Measurements from ENCODE around the gene PRKAG2.
"Not testable (repeated sequence)": the region's sequence is repeated elsewhere in the genome, so short reads cannot be mapped to it uniquely, and the experiment has no call there.

PRKAG2 gene

GRCh38 chr7:151832138-151832537 is 44.8 kb downstream of the PRKAG2 start:
- no peak for DNase-seq

- no peak for DNase-seq
Observed at GRCh38 chr7:151831606-151832005, 45.3 kb downstream of the PRKAG2 start.

GRCh38 chr7:151830121-151830830 is 46.6 kb downstream of the PRKAG2 start:
- no peak for DNase-seq

- no peak for DNase-seq
Observed at GRCh38 chr7:151829707-151830106, 47.2 kb downstream of the PRKAG2 start.

GRCh38 chr7:151827620-151828019 is 49.3 kb downstream of the PRKAG2 start:
- no peak for DNase-seq

GRCh38 chr7:151826316-151826715 is 50.6 kb downstream of the PRKAG2 start:
- not testable (repeated sequence) for DNase-seq

GRCh38 chr7:151825721-151826120 is 51.2 kb downstream of the PRKAG2 start:
- no peak for DNase-seq

GRCh38 chr7:151824373-151824933 is 52.5 kb downstream of the PRKAG2 start:
- no peak for DNase-seq

- DNase-seq = no peak
Observed at GRCh38 chr7:151823566-151824372, 53.1 kb downstream of the PRKAG2 start.

- no peak for DNase-seq
Observed at GRCh38 chr7:151822541-151823181, 54.3 kb downstream of the PRKAG2 start.

- no peak for DNase-seq
Observed at GRCh38 chr7:151821806-151822540, 54.9 kb downstream of the PRKAG2 start.

GRCh38 chr7:151821226-151821625 is 55.7 kb downstream of the PRKAG2 start:
- DNase-seq = no peak

GRCh38 chr7:151820491-151821105 is 56.3 kb downstream of the PRKAG2 start:
- no peak for DNase-seq

- DNase-seq = no peak
Observed at GRCh38 chr7:151819866-151820265, 57.0 kb downstream of the PRKAG2 start.

- no peak for DNase-seq
Observed at GRCh38 chr7:151818674-151819519, 58.0 kb downstream of the PRKAG2 start.

- DNase-seq = no peak
Observed at GRCh38 chr7:151817981-151818673, 58.8 kb downstream of the PRKAG2 start.

GRCh38 chr7:151817315-151817690 is 59.6 kb downstream of the PRKAG2 start:
- DNase-seq = no peak

- DNase-seq = no peak
Observed at GRCh38 chr7:151816562-151817314, 60.2 kb downstream of the PRKAG2 start.

- no peak for DNase-seq
Observed at GRCh38 chr7:151815419-151815818, 61.5 kb downstream of the PRKAG2 start.

Data from NCI-H748 treated with DMSO at 0.1 percent for 48 hours (cell line).